ENCODE results near the gene TRMT2A. TPM values are rescaled to one million over a fixed set of nuclear protein-coding genes. Genes with fewer than 3 reads are reported as not detected.

Gene TRMT2A
- total RNA-seq, 1 experiment from 2014 or later, result 66.7 TPM

- TF ChIP-seq TCF7L2 (IDR thresholded peaks at IDR 0.05; ENCODE audit: low read depth, low read length) (no peak), REST (IDR thresholded peaks at IDR 0.05; ENCODE audit: insufficient read depth in 1 of 2, low read depth in 2 of 2, low read length in 1 of 2) (no peak), CTCF (IDR thresholded peaks at IDR 0.05) (no peak), SIN3A (IDR thresholded peaks at IDR 0.05; ENCODE audit: borderline replicate concordance, insufficient read depth, low read depth, low read length) (no peak), POLR2AphosphoS5 (IDR thresholded peaks at IDR 0.05; ENCODE audit: low read depth, low read length) (no peak)
- Histone ChIP-seq H3K4me1 (ENCODE audit: control insufficient read depth, insufficient read depth, low read length) (no peaks in the 10 kb centered on the region), H3K27me3 (ENCODE audit: control insufficient read depth, insufficient read depth, low read length) (no peaks in the 10 kb centered on the region), H3K36me3 (ENCODE audit: control insufficient read depth, insufficient read depth, low read length) (peaks cover 13% of the 10 kb centered on the region), H3K4me3 (ENCODE audit: low read depth in 2 of 2, low read length in 2 of 2) (no peak overlapping the region), H3K27ac (ENCODE audit: low read length) (no peak overlapping the region), H3K9me3 (ENCODE audit: control insufficient read depth, insufficient read depth, low read depth, low read length) (no peaks in the 10 kb centered on the region)
- intact Hi-C loops (cut with micrococcal nuclease; ENCODE audit: unreplicated experiment), result no loop called here
- CTCF ChIA-PET, result no interaction called here
- POLR2A ChIA-PET, result no interaction called here
- BruUV-seq (replicated peaks), result no TSS peak
- ATAC-seq (0 out of 2 replicates have a peak, but pooled peaks have one; percentile 20), DNase-seq (ENCODE audit: low read depth, low spot score) (no peak)
- in situ Hi-C loops (cut with HindIII; ENCODE audit: low pct_unique_long_range_greater_than_20kb, low sequenced_read_pairs), result no loop called here
Measured at GRCh38 chr22:20091690-20092476, 25.1 kb downstream of the TRMT2A start.

- DNase-seq (ENCODE audit: low read depth, low spot score) (no peak), ATAC-seq (no peak)
- Histone ChIP-seq H3K4me3 (ENCODE audit: low read depth in 2 of 2, low read length in 2 of 2) (no peak overlapping the region), H3K27me3 (ENCODE audit: control insufficient read depth, insufficient read depth, low read length) (no peaks in the 10 kb centered on the region), H3K9me3 (ENCODE audit: control insufficient read depth, insufficient read depth, low read depth, low read length) (no peaks in the 10 kb centered on the region), H3K36me3 (ENCODE audit: control insufficient read depth, insufficient read depth, low read length) (peaks cover 11% of the 10 kb centered on the region), H3K27ac (ENCODE audit: low read length) (no peak overlapping the region), H3K4me1 (ENCODE audit: control insufficient read depth, insufficient read depth, low read length) (no peaks in the 10 kb centered on the region)
- in situ Hi-C loops (cut with HindIII; ENCODE audit: low pct_unique_long_range_greater_than_20kb, low sequenced_read_pairs), result no loop called here
- CTCF ChIA-PET, result no interaction called here
- POLR2A ChIA-PET, result interaction anchor here (0.6 kb wide), 1 partner anchor 370 kb away, joined by 12 read pairs; no protein-coding TSS in a partner anchor
- TF ChIP-seq CTCF (IDR thresholded peaks at IDR 0.05) (no peak), TCF7L2 (IDR thresholded peaks at IDR 0.05; ENCODE audit: low read depth, low read length) (no peak), REST (IDR thresholded peaks at IDR 0.05; ENCODE audit: insufficient read depth in 1 of 2, low read depth in 2 of 2, low read length in 1 of 2) (no peak)
- BruUV-seq (replicated peaks), result no TSS peak
- intact Hi-C loops (cut with micrococcal nuclease; ENCODE audit: unreplicated experiment), result no loop called here
Measured at GRCh38 chr22:20090730-20091240, 26.2 kb downstream of the TRMT2A start.

Measured in Panc1 (cell line).